ENCODE measurements around the gene FNDC5. TPM values are rescaled to one million over a fixed set of nuclear protein-coding genes. Genes with fewer than 3 reads are reported as not detected.

FNDC5 gene
- total RNA-seq, 1 donor from 2014 or later, result not detected

DNA sequence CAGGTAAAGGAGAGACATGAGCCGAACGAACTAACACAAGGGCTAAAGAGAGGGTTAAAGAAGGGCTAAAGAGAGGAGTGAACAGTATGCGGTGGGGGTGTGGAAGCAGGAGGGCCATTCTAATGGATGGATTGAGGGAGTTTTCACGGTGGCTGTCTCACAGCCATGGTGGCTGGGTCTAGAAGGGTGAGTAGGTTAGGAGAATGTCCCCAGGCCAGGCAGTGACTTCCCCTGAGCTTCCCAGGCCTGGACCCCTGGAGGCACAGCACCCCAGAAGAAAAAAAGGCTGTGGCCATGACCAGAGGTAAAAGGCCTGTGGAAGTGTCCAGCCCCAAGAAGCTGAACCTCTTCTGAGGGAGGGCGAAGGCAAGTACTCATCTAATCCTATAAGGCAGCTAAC, 3.6 kb downstream of the FNDC5 start:
- intact Hi-C loops (cut with micrococcal nuclease), result no loop called here

GRCh38 chr1:32865639-32866405, 4.9 kb downstream of the FNDC5 start:
- intact Hi-C loops (cut with micrococcal nuclease), result no loop called here

DNA sequence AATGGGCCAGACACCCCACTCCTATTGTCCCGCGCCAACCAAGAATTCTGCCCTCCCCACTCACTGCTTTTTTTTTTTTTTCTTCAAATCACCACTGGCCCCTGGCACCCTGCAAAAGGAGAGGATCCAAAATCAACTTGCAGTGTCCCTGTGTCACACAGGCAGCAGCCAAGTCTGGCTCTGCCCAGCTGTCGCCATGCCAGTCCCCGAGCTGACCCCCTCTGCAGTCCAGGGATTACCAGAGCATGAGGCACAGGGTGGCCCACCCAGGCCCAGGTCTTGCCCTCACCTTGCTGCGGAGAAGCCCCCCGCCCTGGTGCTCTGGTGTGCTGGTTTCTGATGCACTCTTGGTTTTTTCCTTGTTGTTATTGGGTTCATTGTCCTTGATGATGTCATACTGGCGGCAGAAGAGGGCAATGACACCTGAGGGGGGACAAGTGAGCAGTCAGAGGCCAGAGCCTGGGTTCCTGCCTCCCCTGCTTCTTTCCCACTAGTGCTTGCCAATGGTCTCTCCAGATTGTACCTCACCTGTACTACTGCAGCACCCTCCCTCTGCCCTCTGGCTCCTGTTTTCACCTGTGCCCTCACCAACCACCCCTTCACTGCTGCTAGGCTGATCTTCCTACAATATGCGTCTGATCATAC, 6.2 kb downstream of the FNDC5 start:
- intact Hi-C loops (cut with micrococcal nuclease), result no loop called here

- intact Hi-C loops (cut with micrococcal nuclease), result no loop called here
These were observed 6.8 kb downstream of the FNDC5 start for GRCh38 chr1:32863881-32864245.

GRCh38 chr1:32863218-32863880, 7.4 kb downstream of the FNDC5 start:
- intact Hi-C loops (cut with micrococcal nuclease), result no loop called here

- intact Hi-C loops (cut with micrococcal nuclease), result no loop called here
These were observed 8.6 kb downstream of the FNDC5 start for GRCh38 chr1:32861904-32862695.

DNA sequence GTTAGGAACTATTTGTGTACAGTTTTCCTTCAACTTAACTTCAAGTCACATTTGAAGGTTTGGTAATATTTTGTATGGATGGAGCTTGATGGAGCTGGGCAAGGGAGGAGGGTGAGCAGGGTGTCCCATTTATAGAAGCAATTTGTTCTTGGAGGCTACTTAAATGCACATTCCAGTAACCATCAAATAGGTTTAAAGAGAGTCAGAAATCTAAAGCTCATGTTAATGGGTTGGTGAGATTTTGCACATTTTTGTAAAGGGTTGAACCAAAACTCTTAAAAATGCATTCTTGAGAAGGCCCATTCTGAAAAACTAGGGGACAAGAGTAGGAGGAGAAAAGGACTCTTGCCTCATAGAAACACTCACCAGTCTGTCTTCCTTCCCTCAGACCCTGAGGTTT, 10.1 kb downstream of the FNDC5 start:
- intact Hi-C loops (cut with micrococcal nuclease), result no loop called here

DNA sequence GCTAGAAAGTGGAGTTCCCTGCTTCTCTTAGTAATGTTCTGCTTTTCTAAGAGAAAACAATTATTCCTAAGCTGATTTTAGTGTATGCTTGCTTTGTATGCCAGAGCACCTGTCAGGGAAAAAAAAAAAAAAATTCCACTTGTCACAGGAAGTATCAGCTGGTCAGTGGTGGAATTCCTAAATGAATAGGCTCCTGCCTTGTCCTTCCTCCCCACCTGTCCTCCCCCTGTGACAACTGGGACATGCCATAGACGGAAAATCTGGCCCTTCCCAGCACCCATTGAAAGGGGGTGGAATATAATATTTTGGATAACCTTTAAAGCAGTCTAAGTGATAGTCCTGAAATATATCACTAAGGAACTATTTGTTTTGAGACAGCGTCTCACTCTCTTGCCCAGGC, 10.8 kb downstream of the FNDC5 start:
- intact Hi-C loops (cut with micrococcal nuclease), result no loop called here

DNA sequence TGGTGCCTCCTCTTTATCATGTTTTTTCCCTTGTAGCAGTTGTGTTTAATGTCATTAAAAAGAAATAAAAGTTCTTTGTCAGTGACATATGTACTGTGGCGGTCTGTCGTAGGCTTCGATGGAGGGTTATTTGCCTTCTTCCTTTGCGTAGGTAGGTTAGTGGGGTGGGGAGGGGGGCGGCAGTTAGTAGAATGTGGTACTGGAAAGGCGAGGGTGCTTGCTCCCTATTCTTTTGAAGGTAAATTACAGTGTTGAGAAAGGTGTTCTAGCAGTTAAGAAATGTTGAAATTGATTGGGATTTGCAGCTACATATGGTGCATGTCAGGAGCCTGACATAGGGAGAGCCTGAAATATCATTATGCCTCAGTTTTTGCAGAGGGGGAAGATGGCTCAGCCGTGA, 11.9 kb downstream of the FNDC5 start:
- intact Hi-C loops (cut with micrococcal nuclease), result no loop called here

DNA sequence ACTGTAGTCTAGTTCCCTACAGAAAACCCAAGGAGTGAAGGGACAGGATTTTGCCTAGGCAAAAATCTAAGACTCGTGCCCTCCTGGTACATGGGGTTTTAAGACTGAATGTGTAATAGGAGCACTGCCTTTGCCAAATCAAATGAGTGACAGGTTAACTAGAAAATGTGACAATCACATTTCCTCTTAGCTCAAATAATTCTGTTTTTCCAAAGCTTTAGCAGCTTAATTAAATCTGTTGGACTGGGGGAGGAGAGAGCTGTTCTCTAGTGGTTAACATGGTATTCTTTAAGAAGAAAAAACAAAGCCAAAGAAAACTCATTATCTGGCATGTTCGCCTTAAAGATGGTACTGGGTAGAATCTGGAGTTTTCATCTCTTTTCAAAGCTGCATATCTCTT, 12.6 kb downstream of the FNDC5 start:
- intact Hi-C loops (cut with micrococcal nuclease), result no loop called here

GRCh38 chr1:32855861-32856617, 14.7 kb downstream of the FNDC5 start:
- intact Hi-C loops (cut with micrococcal nuclease), result no loop called here

- intact Hi-C loops (cut with micrococcal nuclease), result no loop called here
These were observed 22.2 kb downstream of the FNDC5 start for GRCh38 chr1:32848354-32849063.

DNA sequence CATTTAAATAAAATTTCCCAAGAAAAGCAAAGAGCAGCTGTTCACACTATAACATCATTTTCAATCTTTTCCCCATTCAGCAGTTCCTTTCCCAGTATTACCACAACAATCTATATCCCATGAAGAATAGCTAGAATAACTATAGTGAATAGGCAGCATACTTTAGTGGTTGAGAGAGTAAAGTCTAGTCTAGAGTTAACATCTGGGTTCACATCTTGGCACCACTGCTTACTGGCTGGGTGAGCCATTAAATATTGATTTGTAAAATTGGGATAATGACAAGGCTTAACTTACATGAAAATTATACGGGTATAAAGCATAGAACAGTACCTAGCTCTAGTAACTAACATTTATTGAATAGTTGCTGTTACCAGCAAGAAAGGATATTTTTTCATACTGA, 38.8 kb downstream of the FNDC5 start:
- intact Hi-C loops (cut with micrococcal nuclease), result no loop called here

GRCh38 chr1:32830092-32830852, 40.4 kb downstream of the FNDC5 start:
- intact Hi-C loops (cut with micrococcal nuclease), result no loop called here

GRCh38 chr1:32828341-32828740, 42.4 kb downstream of the FNDC5 start:
- intact Hi-C loops (cut with micrococcal nuclease), result no loop called here

DNA sequence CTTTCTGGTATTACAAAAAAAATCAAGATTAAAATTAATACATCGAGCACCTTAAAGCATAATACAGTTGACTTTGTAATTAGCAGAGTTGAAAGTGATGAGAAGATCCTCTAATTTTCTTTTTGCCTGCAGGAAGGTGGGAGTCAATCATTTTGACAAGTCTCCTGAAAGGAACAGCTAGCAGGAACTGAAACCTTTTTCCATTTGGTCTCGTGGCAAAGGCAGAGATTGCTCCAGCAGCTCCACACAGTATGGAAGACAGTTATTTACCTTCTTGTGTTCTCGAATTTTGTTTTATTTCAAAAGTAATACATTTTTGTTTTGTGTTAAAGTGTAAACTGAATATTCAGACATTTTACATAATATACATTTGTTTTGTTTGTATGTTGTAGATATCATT, 45.5 kb downstream of the FNDC5 start:
- intact Hi-C loops (cut with micrococcal nuclease), result no loop called here

DNA sequence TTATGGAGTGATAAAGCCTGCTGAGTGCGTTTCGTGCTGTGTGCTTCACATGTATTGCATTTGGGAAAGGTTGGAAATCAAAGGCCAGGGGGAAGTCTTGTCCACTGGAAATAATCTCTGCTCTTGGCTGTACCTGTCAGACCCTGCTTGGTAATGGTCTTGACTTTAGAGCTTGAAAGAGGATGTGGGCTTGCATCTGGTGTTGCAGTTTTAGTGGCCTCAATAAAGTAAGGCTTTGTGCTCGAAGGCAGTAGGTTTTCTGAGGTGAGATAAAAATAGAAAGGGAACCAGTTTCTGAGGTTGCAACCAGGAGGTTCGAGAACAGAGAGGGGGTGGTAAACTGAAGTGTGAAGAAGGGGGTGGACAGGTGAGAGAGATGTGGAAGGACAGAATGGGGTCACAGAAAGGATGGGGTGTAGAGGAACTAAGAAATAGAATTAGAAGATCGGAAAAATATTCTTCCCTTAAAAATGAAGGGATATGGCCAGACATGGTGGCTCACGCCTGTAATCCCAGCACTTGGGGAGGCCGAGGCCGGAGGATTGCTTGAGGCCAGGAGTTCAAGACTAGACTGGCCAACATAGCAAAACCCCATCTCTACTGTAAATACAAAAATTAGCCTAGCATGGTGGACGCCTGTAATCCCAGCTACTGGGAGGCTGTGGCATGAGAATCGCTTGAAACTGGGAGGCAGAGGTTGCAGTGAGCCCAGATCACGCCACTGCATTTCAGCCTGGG, 51.7 kb downstream of the FNDC5 start:
- intact Hi-C loops (cut with micrococcal nuclease), result loop anchor here (5.0 kb wide), 1 partner anchor 278 kb away; no protein-coding TSS in a partner anchor

- intact Hi-C loops (cut with micrococcal nuclease), result loop anchor here (1.0 to 5.0 kb wide), 6 partner anchors 19 to 746 kb away; partner anchors contain the start of genes AK2, RNF19B, TMEM39B and ZBTB8OS
These were observed 52.6 kb downstream of the FNDC5 start for GRCh38 chr1:32817815-32818786.

Data from T-helper 2 cell treated with Interferon-gamma antibody and Interleukin-4, amounts not matched to agents 100 ng/mL and 5 ng/mL, for 36 hours (primary cell).